ENCODE data around the gene SLC17A2. TPM values are rescaled to one million over a fixed set of nuclear protein-coding genes. Genes with fewer than 3 reads are reported as not detected.

Gene SLC17A2
- total and polyA plus RNA-seq, 2 donors (not counting 1 experiment from before 2014, with no cell fraction given): not detected

DNA sequence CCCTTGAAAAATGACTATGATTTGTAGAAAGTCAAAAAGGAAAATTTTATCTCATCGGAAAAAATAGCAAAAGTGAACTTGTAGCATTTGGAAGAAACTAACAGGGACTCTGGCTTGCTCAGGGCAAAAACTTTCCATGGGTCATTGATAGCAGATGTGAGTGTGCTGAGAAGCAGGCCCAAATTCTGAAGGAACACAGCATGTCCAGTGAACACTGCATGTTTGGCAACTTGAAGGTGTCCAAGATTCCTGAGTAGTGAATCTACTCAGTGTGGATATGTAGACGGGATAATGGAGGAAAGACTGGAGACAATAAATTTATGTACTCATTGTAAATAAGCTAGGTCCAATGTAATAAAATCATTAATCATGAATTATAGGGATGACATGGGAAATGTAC lies 8.2 kb downstream of the SLC17A2 start:
- 100% methylated on average over 1 of the region's 2 CpGs for WGBS (ENCODE audit: insufficient coverage)
- Histone ChIP-seq H3K9ac (ENCODE audit: low read length) (no peak overlapping the region), H3K4me1 (ENCODE audit: control insufficient read depth in 2 of 2, insufficient read depth in 2 of 2, low read length in 2 of 2) (no peaks in the 10 kb centered on the region), H3K4me2 (replicated peaks; ENCODE audit: low read depth, low read length, poor library complexity, severe bottlenecking) (no peak overlapping the region), H4K20me1 (ENCODE audit: control insufficient read depth, insufficient read depth, low read length, poor library complexity, severe bottlenecking) (no peaks in the 10 kb centered on the region), H3K79me2 (ENCODE audit: control insufficient read depth, insufficient read depth, low read length) (no peaks in the 10 kb centered on the region), H3K27me3 (replicated peaks in 1 of 4; ENCODE audit: control extremely low read depth in 1 of 4, control insufficient read depth in 3 of 4, insufficient read depth in 4 of 4, low read length in 3 of 4) (no peaks in the 10 kb centered on the region), H3K9me3 (ENCODE audit: control extremely low read depth in 1 of 3, control insufficient read depth in 2 of 3, insufficient read depth in 1 of 3, low read length in 2 of 3) (no peaks in the 10 kb centered on the region), H2AFZ (ENCODE audit: insufficient read depth, low read depth, low read length, poor library complexity, severe bottlenecking) (no peak overlapping the region), H3K27ac (ENCODE audit: low read length in 2 of 2) (no peak overlapping the region), H3K36me3 (replicated peaks in 1 of 2; ENCODE audit: control extremely low read depth in 1 of 2, control insufficient read depth in 1 of 2, extremely low read depth in 1 of 2, insufficient read depth in 2 of 2, low read length in 1 of 2) (no peaks in the 10 kb centered on the region), H3K4me3 (ENCODE audit: control extremely low read depth in 1 of 5, extremely low read depth in 1 of 5, insufficient read depth in 1 of 5, low read depth in 2 of 5, low read length in 4 of 5) (no peak overlapping the region)
- no peak overlapping the region for H3K27ac Mint-ChIP-seq
- no peak for DNase-seq
- no peaks in the 10 kb centered on the region for H3K4me1 Mint-ChIP-seq
- H3K4me3 Mint-ChIP-seq: no peak overlapping the region
- intact Hi-C loops (cut with micrococcal nuclease): no loop called here
- no peak for ATAC-seq (ENCODE audit: low read depth)
- no peaks in the 10 kb centered on the region for H3K9me3 Mint-ChIP-seq (ENCODE audit: insufficient read depth)
- peaks cover 3% of the 10 kb centered on the region for H3K27me3 Mint-ChIP-seq
- CTCF ChIA-PET: no interaction called here
- POLR2A ChIA-PET: no interaction called here
- no peak for TF ChIP-seq EZH2 (IDR thresholded peaks at IDR 0.05; ENCODE audit: borderline replicate concordance, insufficient read depth, low read depth, low read length, poor library complexity, severe bottlenecking)
- TF ChIP-seq, protein P1, sequence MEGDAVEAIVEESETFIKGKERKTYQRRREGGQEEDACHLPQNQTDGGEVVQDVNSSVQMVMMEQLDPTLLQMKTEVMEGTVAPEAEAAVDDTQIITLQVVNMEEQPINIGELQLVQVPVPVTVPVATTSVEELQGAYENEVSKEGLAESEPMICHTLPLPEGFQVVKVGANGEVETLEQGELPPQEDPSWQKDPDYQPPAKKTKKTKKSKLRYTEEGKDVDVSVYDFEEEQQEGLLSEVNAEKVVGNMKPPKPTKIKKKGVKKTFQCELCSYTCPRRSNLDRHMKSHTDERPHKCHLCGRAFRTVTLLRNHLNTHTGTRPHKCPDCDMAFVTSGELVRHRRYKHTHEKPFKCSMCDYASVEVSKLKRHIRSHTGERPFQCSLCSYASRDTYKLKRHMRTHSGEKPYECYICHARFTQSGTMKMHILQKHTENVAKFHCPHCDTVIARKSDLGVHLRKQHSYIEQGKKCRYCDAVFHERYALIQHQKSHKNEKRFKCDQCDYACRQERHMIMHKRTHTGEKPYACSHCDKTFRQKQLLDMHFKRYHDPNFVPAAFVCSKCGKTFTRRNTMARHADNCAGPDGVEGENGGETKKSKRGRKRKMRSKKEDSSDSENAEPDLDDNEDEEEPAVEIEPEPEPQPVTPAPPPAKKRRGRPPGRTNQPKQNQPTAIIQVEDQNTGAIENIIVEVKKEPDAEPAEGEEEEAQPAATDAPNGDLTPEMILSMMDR (IDR thresholded peaks at IDR 0.05): no peak

DNA sequence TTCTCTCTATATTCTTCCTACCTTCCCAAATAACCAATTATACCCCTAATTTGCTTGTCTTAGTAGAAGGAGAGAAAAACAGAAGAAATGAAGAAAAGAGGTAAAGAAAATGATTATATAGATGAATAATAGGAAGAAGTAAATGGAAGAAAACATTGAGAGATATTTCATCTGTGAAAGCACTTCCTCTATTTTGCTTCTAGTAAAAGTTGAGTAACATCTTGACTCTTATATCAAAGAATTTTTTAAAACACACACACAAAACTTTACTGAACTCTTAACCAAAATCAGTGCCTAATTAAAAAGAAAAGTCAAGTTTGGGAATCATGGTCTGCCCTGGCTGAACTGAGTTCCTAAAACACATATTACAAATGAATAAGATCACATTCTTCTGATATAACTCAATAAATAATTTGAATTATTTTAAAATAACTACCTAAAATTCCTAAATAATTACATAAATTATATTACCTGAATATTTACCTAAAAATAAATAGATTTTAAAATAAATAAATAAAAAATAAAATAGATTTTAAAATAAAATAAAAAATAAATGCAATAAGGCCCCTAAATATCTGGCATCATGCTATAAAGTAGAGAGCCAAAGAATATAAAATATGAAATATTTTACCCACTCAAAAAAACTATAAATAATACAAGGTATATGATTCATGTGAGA lies 8.8 kb downstream of the SLC17A2 start:
- no peak overlapping the region for H3K4me3 Mint-ChIP-seq
- Histone ChIP-seq H3K79me2 (ENCODE audit: control insufficient read depth, insufficient read depth, low read length) (no peaks in the 10 kb centered on the region), H3K4me2 (replicated peaks; ENCODE audit: low read depth, low read length, poor library complexity, severe bottlenecking) (no peak overlapping the region), H3K9ac (ENCODE audit: low read length) (no peak overlapping the region), H3K9me3 (ENCODE audit: control extremely low read depth in 1 of 3, control insufficient read depth in 2 of 3, insufficient read depth in 1 of 3, low read length in 2 of 3) (no peaks in the 10 kb centered on the region), H3K36me3 (replicated peaks in 1 of 2; ENCODE audit: control extremely low read depth in 1 of 2, control insufficient read depth in 1 of 2, extremely low read depth in 1 of 2, insufficient read depth in 2 of 2, low read length in 1 of 2) (no peaks in the 10 kb centered on the region), H4K20me1 (ENCODE audit: control insufficient read depth, insufficient read depth, low read length, poor library complexity, severe bottlenecking) (no peaks in the 10 kb centered on the region), H3K4me1 (ENCODE audit: control insufficient read depth in 2 of 2, insufficient read depth in 2 of 2, low read length in 2 of 2) (no peaks in the 10 kb centered on the region), H2AFZ (ENCODE audit: insufficient read depth, low read depth, low read length, poor library complexity, severe bottlenecking) (no peak overlapping the region), H3K27ac (ENCODE audit: low read length in 2 of 2) (no peak overlapping the region), H3K4me3 (ENCODE audit: control extremely low read depth in 1 of 5, extremely low read depth in 1 of 5, insufficient read depth in 1 of 5, low read depth in 2 of 5, low read length in 4 of 5) (no peak overlapping the region), H3K27me3 (replicated peaks in 1 of 4; ENCODE audit: control extremely low read depth in 1 of 4, control insufficient read depth in 3 of 4, insufficient read depth in 4 of 4, low read length in 3 of 4) (no peaks in the 10 kb centered on the region)
- H3K9me3 Mint-ChIP-seq (ENCODE audit: insufficient read depth): no peaks in the 10 kb centered on the region
- peaks cover 3% of the 10 kb centered on the region for H3K27me3 Mint-ChIP-seq
- ChIA-PET POLR2A (no interaction called here), CTCF (no interaction called here)
- no peak for TF ChIP-seq EZH2 (IDR thresholded peaks at IDR 0.05; ENCODE audit: borderline replicate concordance, insufficient read depth, low read depth, low read length, poor library complexity, severe bottlenecking)
- TF ChIP-seq, protein P1 (IDR thresholded peaks at IDR 0.05): no peak
- intact Hi-C loops (cut with micrococcal nuclease): no loop called here
- no peaks in the 10 kb centered on the region for H3K4me1 Mint-ChIP-seq
- no peak overlapping the region for H3K27ac Mint-ChIP-seq
- DNase-seq: no peak
- no peak for ATAC-seq (ENCODE audit: low read depth)
